C4-2B (cell line): Measurements from ENCODE around the gene ORAI3.

Experiments used
- ZFX ChIP-seq: fragments of 450-650 bp; IDR thresholded peaks from 2 replicates; pipeline ENCODE4 v1.6.1; 2017
- TF ChIP-seq, protein P1 (sequence below): fragments of 450-650 bp; conservative IDR thresholded peaks from 2 replicates; pipeline ENCODE4 v1.5.1; 2017; ENCODE audit warnings: mild to moderate bottlenecking

- TF ChIP-seq, protein P1, sequence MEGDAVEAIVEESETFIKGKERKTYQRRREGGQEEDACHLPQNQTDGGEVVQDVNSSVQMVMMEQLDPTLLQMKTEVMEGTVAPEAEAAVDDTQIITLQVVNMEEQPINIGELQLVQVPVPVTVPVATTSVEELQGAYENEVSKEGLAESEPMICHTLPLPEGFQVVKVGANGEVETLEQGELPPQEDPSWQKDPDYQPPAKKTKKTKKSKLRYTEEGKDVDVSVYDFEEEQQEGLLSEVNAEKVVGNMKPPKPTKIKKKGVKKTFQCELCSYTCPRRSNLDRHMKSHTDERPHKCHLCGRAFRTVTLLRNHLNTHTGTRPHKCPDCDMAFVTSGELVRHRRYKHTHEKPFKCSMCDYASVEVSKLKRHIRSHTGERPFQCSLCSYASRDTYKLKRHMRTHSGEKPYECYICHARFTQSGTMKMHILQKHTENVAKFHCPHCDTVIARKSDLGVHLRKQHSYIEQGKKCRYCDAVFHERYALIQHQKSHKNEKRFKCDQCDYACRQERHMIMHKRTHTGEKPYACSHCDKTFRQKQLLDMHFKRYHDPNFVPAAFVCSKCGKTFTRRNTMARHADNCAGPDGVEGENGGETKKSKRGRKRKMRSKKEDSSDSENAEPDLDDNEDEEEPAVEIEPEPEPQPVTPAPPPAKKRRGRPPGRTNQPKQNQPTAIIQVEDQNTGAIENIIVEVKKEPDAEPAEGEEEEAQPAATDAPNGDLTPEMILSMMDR, result no peak
- no peak for TF ChIP-seq ZFX
Measured at GRCh38 chr16:30983898-30984610, 35.2 kb downstream of the ORAI3 start.
